Nephron (organoid): ENCODE results near the gene KAT6B.

ENCODE experiments used
- H3K27ac Mint-ChIP-seq, 3 experiments: 2 replicates each; pipeline ENCODE4 v1.8.0; 2020; ENCODE audit warnings: mixed read lengths in 3 of 3, mild to moderate bottlenecking in 2 of 3, moderate library complexity in 1 of 3
- H3K27me3 Mint-ChIP-seq: 2 replicates; pipeline ENCODE4 v1.8.0; 2021; ENCODE audit warnings: low read depth, mild to moderate bottlenecking, moderate library complexity, mixed read lengths
- H3K36me3 Mint-ChIP-seq: 2 replicates; pipeline ENCODE4 v1.8.0; 2020; ENCODE audit warnings: low read depth, mixed read lengths
- H3K4me1 Mint-ChIP-seq: 2 replicates; pipeline ENCODE4 v1.8.0; 2020; ENCODE audit warnings: mixed read lengths
- H3K4me3 Mint-ChIP-seq, 3 experiments: 2 replicates each; pipeline ENCODE4 v1.8.0; 2020; ENCODE audit warnings: mild to moderate bottlenecking in 3 of 3, mixed read lengths in 3 of 3, moderate library complexity in 2 of 3
- H3K9me3 Mint-ChIP-seq: 2 replicates; pipeline ENCODE4 v1.8.0; 2020; ENCODE audit warnings: mixed read lengths
- CTCF ChIP-seq, 3 experiments: fragments of 200-600 bp; sonication (generic); IDR thresholded peaks; one replicate each; pipeline ENCODE4 v1.5.0; 2021; ENCODE audit warnings: antibody characterized with exemption in 3 of 3; ENCODE audit not compliant: unreplicated experiment in 3 of 3

KAT6B gene

GRCh38 chr10:74967911-74968666 lies 141.7 kb downstream of the KAT6B start:
- H3K36me3 Mint-ChIP-seq, result peaks cover 28% of the 10 kb centered on the region
- peak overlapping the region in 1 of 3 experiments; percentile 5 for H3K4me3 Mint-ChIP-seq
- H3K4me1 Mint-ChIP-seq, result peaks cover 49% of the 10 kb centered on the region
- H3K9me3 Mint-ChIP-seq, result no peaks in the 10 kb centered on the region
- TF ChIP-seq CTCF (IDR thresholded peaks at IDR 0.05; ENCODE audit: unreplicated experiment in 3 of 3), result no peak
- no peaks in the 10 kb centered on the region for H3K27me3 Mint-ChIP-seq
- H3K27ac Mint-ChIP-seq, result peak overlapping the region; percentile 31 to 86 (median 70)

DNA sequence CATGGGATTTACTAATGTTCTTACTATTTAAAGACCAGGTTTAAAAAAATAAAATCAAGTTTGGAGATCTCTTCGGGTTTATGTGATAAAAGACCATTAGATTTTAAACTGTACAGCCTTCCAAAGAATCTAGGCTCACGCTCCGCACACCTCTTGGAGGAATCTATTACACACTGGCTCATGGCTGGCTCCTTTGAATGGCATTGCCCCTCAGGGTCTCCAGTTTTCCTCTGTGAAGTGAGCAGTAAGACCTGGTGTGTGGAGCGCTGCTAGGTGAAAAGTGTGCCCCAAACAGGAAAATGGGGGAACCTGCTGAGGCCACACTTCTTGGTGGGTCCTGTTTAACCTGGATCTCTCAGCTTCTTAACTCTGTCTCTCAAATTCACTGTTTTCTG lies 142.3 kb downstream of the KAT6B start:
- H3K27ac Mint-ChIP-seq, result peak overlapping the region; percentile 31 to 86 (median 70)
- no peak overlapping the region for H3K4me3 Mint-ChIP-seq

DNA sequence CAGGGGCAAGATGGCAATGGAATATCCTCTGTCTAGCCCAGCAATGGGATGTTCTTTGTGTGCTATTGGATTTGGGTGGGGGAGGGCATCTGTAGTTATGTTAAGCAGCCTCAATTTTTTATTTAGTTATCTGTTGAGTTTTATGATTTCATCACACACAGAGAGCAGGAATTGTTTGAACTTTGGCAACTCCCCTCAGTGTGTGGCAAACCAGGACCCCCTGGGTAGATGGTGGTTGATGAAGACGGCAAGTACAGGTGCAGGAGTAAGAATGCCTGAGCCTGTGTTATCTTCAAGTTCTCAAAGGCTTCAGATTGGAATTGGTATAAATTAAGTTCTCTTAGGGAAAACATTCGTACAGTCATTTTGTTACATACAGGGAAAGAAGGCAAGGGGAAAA lies 142.7 kb downstream of the KAT6B start:
- TF ChIP-seq CTCF (IDR thresholded peaks at IDR 0.05; ENCODE audit: unreplicated experiment in 3 of 3), result no peak
- H3K36me3 Mint-ChIP-seq, result peaks cover 21% of the 10 kb centered on the region
- H3K27ac Mint-ChIP-seq, result peak overlapping the region; percentile 31 to 86 (median 70)
- no peaks in the 10 kb centered on the region for H3K27me3 Mint-ChIP-seq
- no peak overlapping the region for H3K4me3 Mint-ChIP-seq
- no peaks in the 10 kb centered on the region for H3K9me3 Mint-ChIP-seq
- peaks cover 55% of the 10 kb centered on the region for H3K4me1 Mint-ChIP-seq

More for the DNA sequence above, 142.3 kb downstream of the KAT6B start:
- H3K4me1 Mint-ChIP-seq, result peaks cover 51% of the 10 kb centered on the region
- H3K27me3 Mint-ChIP-seq, result no peaks in the 10 kb centered on the region
- H3K9me3 Mint-ChIP-seq, result no peaks in the 10 kb centered on the region
- H3K36me3 Mint-ChIP-seq, result peaks cover 22% of the 10 kb centered on the region
- no peak for TF ChIP-seq CTCF (IDR thresholded peaks at IDR 0.05; ENCODE audit: unreplicated experiment in 3 of 3)

- Mint-ChIP-seq H3K4me3 (no peak overlapping the region), H3K9me3 (no peaks in the 10 kb centered on the region), H3K4me1 (peaks cover 57% of the 10 kb centered on the region)
Observed at GRCh38 chr10:74969530-74969929, 143.1 kb downstream of the KAT6B start.

DNA sequence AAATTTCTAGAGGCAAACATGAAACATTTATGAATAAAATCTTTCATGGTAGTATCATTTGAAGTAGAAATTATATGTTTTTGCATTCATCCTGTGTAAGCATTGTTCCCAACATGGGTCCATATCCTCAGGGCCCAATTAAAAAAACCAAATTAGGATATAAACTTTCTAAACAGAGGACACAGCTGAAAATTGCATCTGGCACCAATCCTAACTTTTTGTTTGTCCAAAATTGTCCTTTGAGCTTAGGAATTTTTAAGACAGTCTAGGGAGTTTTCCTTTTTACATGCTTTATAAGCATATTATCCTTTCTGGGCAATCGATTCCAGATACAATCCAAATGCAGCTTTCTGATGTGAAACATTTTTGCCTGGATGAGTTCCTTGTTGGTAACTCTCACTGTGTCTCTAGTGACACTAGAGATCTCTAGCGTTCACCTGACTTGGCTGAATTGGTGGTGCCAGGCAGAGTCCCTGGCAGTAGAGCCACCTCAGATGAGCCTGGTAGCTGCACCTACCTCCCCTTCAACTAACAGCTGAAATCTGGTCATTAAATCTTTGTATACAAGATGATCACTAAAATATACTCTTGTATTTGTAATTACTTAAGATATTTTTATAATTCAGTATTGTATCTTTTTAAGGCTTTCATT lies 147.5 kb downstream of the KAT6B start:
- Mint-ChIP-seq H3K27me3 (no peaks in the 10 kb centered on the region), H3K36me3 (peaks cover 35% of the 10 kb centered on the region), H3K27ac (peak overlapping the region in 2 of 3 experiments; percentile 36 to 66), H3K4me1 (peaks cover 51% of the 10 kb centered on the region), H3K9me3 (no peaks in the 10 kb centered on the region), H3K4me3 (no peak overlapping the region)
- TF ChIP-seq CTCF (IDR thresholded peaks at IDR 0.05; ENCODE audit: unreplicated experiment in 3 of 3), result no peak

More at GRCh38 chr10:74969530-74969929, 143.1 kb downstream of the KAT6B start:
- peaks cover 18% of the 10 kb centered on the region for H3K36me3 Mint-ChIP-seq
- H3K27ac Mint-ChIP-seq, result peak overlapping the region; percentile 31 to 86 (median 70)
- H3K27me3 Mint-ChIP-seq, result no peaks in the 10 kb centered on the region
- TF ChIP-seq CTCF (IDR thresholded peaks at IDR 0.05; ENCODE audit: unreplicated experiment in 3 of 3), result no peak
